IPS DF 6.9 (cell line): ENCODE data around the gene HOXB3.

Experiments used
- DNase-seq: peaks from one replicate; pipeline ENCODE4 v3.0.0-alpha.2; 2013; ENCODE audit warnings: low read depth, low spot score
- H3K27ac ChIP-seq: one replicate; pipeline ENCODE4 v1.5.1; 2013; ENCODE audit warnings: low read length, control low read depth
- H3K27me3 ChIP-seq: 2 replicates; pipeline ENCODE4 v1.6.1; 2013; ENCODE audit warnings: mild to moderate bottlenecking, low read length; ENCODE audit not compliant: control insufficient read depth, insufficient read depth
- H3K36me3 ChIP-seq: 2 replicates; pipeline ENCODE4 v1.6.1; 2013; ENCODE audit warnings: low read length; ENCODE audit not compliant: control insufficient read depth, insufficient read depth
- H3K4me1 ChIP-seq: 2 replicates; pipeline ENCODE4 v1.6.1; 2013; ENCODE audit warnings: low read length; ENCODE audit not compliant: control insufficient read depth, insufficient read depth
- H3K4me3 ChIP-seq: 2 replicates; pipeline ENCODE4 v1.5.1; 2013; ENCODE audit warnings: mild to moderate bottlenecking, low read length
- H3K9me3 ChIP-seq: 2 replicates; pipeline ENCODE4 v1.6.1; 2013; ENCODE audit warnings: low read length, inconsistent platforms; ENCODE audit not compliant: control insufficient read depth, insufficient read depth
- WGBS: extraction: QIAGEN DNeasy Blood & Tissue Kit; methylation state at CpG from one replicate; pipeline ENCODE4 v1.1.7; 2013; ENCODE audit warnings: mixed read lengths, missing lambda C conversion rate; ENCODE audit not compliant: insufficient read length, insufficient coverage; 5-methylcytosine and 5-hydroxymethylcytosine counted together

HOXB3 gene

GRCh38 chr17:48558057-48558830, 31.8 kb downstream of the HOXB3 start:
- Histone ChIP-seq H3K36me3 (no peaks in the 10 kb centered on the region), H3K4me3 (no peak overlapping the region), H3K9me3 (no peaks in the 10 kb centered on the region), H3K4me1 (peaks cover 1% of the 10 kb centered on the region; the same call in 1 of the 2 replicates), H3K27me3 (peaks cover 97% of the 10 kb centered on the region), H3K27ac (no peak overlapping the region)
- WGBS: no CpG with 5 or more reads among the region's 13 CpGs
- DNase-seq: no peak

DNA sequence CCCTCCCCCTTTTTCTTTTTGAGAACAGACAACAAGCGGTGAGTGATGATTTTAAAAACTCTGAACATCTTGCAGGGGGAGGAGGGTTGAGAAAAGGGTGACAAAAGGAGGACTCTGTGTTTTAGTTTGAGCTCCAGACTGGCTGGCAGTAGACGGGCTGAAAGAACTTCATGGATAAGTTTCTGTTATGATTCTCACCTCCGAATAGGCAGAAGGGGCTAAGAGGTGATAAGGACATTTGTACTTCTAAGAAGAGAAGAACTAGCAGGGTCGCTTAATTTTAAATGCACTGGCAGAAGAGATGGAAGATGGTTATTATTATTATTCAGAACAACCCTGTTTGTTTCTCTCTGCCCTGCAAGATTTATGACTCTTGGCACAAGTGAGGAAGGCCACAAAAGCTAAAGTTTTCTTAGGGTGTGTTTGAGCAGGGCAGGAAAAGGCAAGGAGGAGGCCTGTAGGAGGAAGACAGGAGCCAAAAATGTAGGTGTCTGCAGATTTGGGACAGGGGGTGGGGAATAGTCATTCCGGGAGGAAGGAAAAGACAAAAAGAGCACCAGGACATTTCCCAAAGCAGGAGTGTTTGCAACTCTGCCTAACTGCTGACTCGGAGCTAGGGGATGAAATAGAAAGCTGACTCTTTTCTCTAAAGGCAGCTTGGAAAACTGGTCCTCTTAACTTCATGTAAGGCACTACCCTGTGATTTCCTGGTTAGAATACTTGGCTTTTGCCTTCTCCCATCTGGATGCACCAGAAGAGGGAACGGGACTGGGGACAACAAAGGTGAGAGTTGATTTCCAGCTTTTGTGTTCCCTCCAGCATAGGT, 33.3 kb downstream of the HOXB3 start:
- peaks cover 3% of the 10 kb centered on the region; the same call in 1 of the 2 replicates for H3K4me1 ChIP-seq
- no peaks in the 10 kb centered on the region for H3K36me3 ChIP-seq
- DNase-seq: no peak
- peaks cover 96% of the 10 kb centered on the region for H3K27me3 ChIP-seq
- no peak overlapping the region for H3K27ac ChIP-seq
- whole genome bisulfite sequencing: no CpG with 5 or more reads among the region's 7 CpGs
- H3K4me3 ChIP-seq: no peak overlapping the region
- H3K9me3 ChIP-seq: no peaks in the 10 kb centered on the region

GRCh38 chr17:48556229-48556575, 33.8 kb downstream of the HOXB3 start:
- WGBS: no CpG with 5 or more reads among the region's 5 CpGs
- no peaks in the 10 kb centered on the region for H3K36me3 ChIP-seq
- no peaks in the 10 kb centered on the region for H3K9me3 ChIP-seq
- H3K27ac ChIP-seq: no peak overlapping the region
- H3K4me3 ChIP-seq: no peak overlapping the region
- no peak for DNase-seq
- H3K27me3 ChIP-seq: peaks cover 96% of the 10 kb centered on the region
- peaks cover 3% of the 10 kb centered on the region; the same call in 1 of the 2 replicates for H3K4me1 ChIP-seq

DNA sequence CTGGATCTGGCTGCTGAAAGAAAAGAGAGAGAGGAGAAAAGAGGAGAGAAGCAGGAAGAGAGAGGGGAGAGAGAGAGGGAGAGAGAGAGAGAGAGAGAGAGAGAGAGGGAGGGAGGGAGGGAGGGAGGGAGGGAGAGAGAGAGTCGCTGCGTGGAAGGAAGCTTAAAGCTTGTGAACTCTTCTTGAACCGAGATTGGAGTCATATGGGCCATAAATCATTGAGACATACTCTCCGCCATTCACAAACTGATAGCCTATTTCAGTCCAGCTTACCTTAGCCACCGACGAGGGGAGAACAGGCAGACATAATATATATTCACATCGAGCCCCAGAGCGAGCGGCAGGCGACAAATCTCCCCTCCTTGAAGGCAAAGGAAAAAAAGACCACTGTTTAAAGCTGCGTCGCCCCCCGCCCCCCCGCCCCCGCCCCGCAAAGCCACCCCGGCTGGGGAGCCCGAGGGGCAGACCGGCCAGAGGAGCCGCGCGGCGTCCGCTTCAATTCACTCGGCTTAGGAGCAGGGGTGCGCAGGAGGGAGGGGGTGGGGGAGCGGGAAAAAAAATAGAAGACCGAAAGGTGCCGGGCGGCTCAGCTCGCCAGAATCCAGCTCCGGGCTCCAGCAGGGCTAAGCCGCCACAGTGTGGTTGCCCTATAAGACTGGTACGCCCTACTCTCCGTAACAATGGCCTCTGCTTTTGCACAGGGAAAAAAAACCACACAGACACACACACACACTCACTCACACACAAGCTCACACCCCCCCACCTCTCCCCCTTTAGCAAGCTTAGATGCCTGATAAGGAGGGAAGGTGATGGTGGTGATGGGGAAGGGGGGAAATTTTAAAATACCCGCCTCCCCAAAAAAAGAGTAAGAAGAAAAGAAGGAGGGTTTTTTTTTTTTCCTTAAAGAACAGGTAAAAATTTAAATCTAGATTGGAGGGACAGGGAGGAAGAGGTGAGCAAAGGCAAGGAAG, 34.5 kb downstream of the HOXB3 start:
- no peak overlapping the region for H3K4me3 ChIP-seq
- H3K4me1 ChIP-seq: peaks cover 4% of the 10 kb centered on the region
- H3K36me3 ChIP-seq: no peaks in the 10 kb centered on the region
- H3K27me3 ChIP-seq: peaks cover 94% of the 10 kb centered on the region
- no peak overlapping the region for H3K27ac ChIP-seq
- DNase-seq: no peak
- WGBS: no CpG with 5 or more reads among the region's 36 CpGs
- no peaks in the 10 kb centered on the region for H3K9me3 ChIP-seq

DNA sequence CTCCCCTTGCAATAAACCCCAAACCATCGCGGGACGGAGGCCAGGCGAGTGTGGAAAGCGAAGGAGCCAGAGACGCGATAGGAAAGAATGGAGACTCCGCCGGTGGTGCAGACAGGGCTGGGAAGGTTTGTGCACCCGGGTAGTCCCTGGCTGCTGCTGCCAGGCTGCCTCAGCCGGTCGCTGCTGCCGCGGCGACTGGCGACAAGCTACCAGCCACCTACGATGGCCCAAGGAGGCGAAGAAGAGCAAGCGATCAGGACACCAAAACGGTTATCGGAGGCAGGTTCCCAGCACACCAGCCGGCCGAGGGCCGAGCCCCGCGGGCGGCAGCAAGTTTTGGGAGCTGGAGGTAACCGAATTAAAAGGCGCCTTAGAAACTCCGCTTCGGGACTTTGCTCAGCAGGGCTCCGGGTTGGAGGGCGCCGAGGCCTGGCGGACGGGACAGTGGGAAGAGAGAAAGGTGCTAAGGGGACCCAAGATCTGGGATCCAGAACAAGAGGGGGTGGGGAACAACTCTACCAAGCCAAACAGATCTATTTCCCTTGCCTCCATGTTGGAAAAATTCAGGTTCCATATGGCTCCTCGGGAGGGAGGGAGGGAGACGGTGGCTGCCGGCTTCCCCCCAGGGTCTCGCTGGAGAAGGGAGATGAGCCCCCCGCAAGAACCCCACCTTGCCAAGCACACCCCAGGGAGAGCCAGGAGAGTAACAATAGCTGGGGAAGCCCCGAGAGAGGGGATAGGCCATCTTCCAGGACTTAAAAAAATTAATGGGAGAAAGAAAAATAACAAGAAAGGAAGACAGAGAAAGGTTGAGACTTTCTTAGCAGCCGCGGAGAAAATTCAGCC, 35.4 kb downstream of the HOXB3 start:
- no peak overlapping the region for H3K4me3 ChIP-seq
- H3K9me3 ChIP-seq: no peaks in the 10 kb centered on the region
- no CpG with 5 or more reads among the region's 44 CpGs for WGBS
- no peaks in the 10 kb centered on the region for H3K36me3 ChIP-seq
- H3K27me3 ChIP-seq: peaks cover 94% of the 10 kb centered on the region
- H3K4me1 ChIP-seq: peaks cover 6% of the 10 kb centered on the region
- DNase-seq: no peak
- no peak overlapping the region for H3K27ac ChIP-seq

GRCh38 chr17:48553826-48554225, 36.2 kb downstream of the HOXB3 start:
- H3K36me3 ChIP-seq: no peaks in the 10 kb centered on the region

GRCh38 chr17:48553190-48553547, 36.9 kb downstream of the HOXB3 start:
- H3K4me1 ChIP-seq: peaks cover 8% of the 10 kb centered on the region
- DNase-seq: no peak
- peaks cover 89% of the 10 kb centered on the region for H3K27me3 ChIP-seq
- no CpG with 5 or more reads among the region's 5 CpGs for WGBS
- no peaks in the 10 kb centered on the region for H3K9me3 ChIP-seq
- no peaks in the 10 kb centered on the region for H3K36me3 ChIP-seq
- no peak overlapping the region for H3K4me3 ChIP-seq
- no peak overlapping the region for H3K27ac ChIP-seq

More at GRCh38 chr17:48553826-48554225, 36.2 kb downstream of the HOXB3 start:
- H3K4me3 ChIP-seq: no peak overlapping the region
- no peak overlapping the region for H3K27ac ChIP-seq
- H3K9me3 ChIP-seq: no peaks in the 10 kb centered on the region
- peaks cover 91% of the 10 kb centered on the region for H3K27me3 ChIP-seq
- no peak for DNase-seq
- H3K4me1 ChIP-seq: peaks cover 8% of the 10 kb centered on the region
- WGBS: no CpG with 5 or more reads among the region's 1 CpG

GRCh38 chr17:48552466-48553189, 37.4 kb downstream of the HOXB3 start:
- Histone ChIP-seq H3K36me3 (no peaks in the 10 kb centered on the region), H3K27ac (no peak overlapping the region), H3K27me3 (peaks cover 88% of the 10 kb centered on the region), H3K4me1 (peaks cover 8% of the 10 kb centered on the region), H3K4me3 (no peak overlapping the region), H3K9me3 (no peaks in the 10 kb centered on the region)
- no peak for DNase-seq
- WGBS: no CpG with 5 or more reads among the region's 11 CpGs
